ENCODE results near the gene CNKSR3.

Gene CNKSR3

GRCh38 chr6:154350293-154350692 is 160.2 kb downstream of the CNKSR3 start:
- DNase-seq (ENCODE audit: low read depth): no peak

DNA sequence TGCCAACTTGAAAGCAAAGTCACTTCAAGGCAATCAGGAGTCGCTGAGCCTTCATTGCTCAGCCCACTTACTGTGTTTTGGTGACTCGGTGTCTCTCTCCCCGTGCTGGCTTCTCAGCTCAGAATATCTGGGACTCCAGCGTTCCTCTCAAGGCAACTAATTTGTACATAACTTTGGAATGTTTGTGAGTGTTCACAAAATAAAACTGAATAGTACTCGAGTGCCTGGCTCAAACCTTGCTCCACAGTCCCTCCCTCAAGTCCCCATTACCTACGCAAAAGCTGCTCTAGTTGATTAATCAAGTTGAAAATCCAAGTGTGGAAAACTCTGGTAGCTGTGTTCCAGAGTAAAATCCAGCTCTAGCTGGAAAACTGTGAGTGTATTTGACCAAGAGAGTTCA is 162.5 kb downstream of the CNKSR3 start:
- DNase-seq (ENCODE audit: low read depth): no peak

DNA sequence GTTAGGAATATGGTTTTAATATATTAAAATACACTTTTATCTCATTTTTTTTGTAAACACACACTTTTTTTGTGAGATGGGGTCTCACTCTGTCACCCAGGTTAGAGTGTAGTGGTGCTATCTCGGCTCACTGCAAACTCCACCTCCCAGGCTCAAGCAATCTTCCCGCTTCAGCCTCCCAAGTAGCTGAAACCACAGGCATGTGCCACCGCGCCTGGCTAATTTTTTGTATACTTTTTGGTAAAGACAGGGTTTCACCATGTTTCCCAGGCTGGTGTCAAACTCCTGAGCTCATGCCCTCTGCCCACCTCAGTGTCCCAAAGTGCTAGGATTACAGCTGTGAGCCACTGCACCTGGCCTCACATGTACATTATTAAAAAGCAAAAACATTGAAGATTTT is 164.7 kb downstream of the CNKSR3 start:
- DNase-seq (ENCODE audit: low read depth): no peak

DNA sequence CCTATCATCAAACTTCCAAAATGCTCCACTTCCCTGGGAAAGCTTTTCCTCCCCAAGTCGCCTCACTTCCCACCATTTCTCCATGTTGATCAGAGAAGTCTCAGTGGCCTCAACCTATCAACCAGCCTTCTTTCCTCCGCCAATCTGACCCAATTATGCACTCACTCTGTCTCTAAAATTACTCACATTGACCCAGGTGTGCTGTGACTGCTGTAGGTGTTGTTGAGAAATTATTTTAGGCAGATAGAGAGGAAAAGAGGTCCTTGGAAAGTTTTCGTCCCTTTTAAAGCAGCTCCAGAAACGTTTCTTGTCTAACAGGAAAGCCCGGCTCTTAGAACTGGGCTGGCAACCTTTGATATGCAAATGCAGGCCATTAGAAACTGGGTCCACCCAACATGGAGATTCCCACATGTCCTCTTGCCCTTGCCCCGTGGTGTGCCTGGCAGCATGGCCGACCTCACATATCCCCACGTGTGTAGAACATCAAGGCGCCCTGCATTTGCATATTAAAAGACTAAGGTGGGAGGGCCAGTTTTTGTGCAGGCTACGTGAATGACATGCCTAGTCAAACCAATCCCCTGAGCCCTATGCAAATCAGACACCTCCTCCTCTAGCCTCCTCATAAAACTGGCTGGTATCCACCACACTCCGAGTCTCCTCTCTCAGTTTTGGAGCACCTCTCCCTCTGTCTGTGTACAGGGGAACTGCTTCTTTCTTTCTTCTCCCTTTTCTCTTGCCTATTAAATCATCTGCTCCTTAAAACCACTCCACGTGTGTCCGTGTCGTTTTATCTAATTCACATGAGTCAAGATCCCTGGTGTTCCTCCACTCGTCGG is 166.8 kb downstream of the CNKSR3 start:
- no peak for DNase-seq (ENCODE audit: low read depth)

DNA sequence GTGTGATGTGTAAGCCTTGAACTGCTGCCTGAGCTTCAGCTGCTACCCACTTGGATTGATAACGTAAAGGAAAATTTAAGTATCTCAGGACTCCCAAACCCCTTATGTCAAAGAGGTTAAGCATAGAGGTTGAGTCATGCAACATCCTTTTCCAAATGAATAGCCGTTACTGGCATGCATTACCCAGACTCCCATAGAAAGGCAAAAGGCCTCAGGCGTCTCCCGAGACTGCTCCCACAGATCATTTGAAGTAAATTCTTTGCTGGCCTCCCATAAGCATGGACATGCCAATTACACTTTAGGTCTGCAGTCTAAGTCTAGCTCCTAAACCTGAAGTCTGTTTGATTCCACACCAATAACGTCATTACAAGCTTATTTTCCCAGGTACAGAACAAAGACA is 168.6 kb downstream of the CNKSR3 start:
- no peak for DNase-seq (ENCODE audit: low read depth)

GRCh38 chr6:154341336-154341735 is 169.1 kb downstream of the CNKSR3 start:
- DNase-seq (ENCODE audit: low read depth): no peak

Measured in activated T-cell treated with anti-CD3 and anti-CD28 coated beads for 48 hours (primary cell).